Neural cell (in vitro differentiated cells): Measurements from ENCODE around the gene COL6A5.
"Not testable (repeated sequence)": the region's sequence is repeated elsewhere in the genome, so short reads cannot be mapped to it uniquely, and the experiment has no call there.

Experiments used
- EP300 ChIP-seq: fragments of 450-650 bp; conservative IDR thresholded peaks from 2 replicates; pipeline ENCODE4 v1.6.1; 2014; ENCODE audit warnings: antibody characterized with exemption, mild to moderate bottlenecking, moderate library complexity; ENCODE audit not compliant: poor library complexity, severe bottlenecking
- EZH2 ChIP-seq: fragments of 200-600, 300-800 bp; shearing (Covaris generic), sonication (generic); IDR thresholded peaks from 2 replicates; pipeline ENCODE4 v1.6.1; 2014; ENCODE audit warnings: antibody characterized with exemption, low read length, borderline replicate concordance, mild to moderate bottlenecking; ENCODE audit not compliant: insufficient read depth, poor library complexity, severe bottlenecking
- MXI1 ChIP-seq: fragments of 450-650 bp; conservative IDR thresholded peaks from 2 replicates; pipeline ENCODE4 v1.6.1; 2014; ENCODE audit warnings: antibody characterized with exemption, mild to moderate bottlenecking; ENCODE audit not compliant: poor library complexity, severe bottlenecking
- POLR2AphosphoS5 ChIP-seq: IDR thresholded peaks from 2 replicates; pipeline ENCODE4 v1.6.1; 2012
- RAD21 ChIP-seq: fragments of 450-650 bp; conservative IDR thresholded peaks from 2 replicates; pipeline ENCODE4 v1.6.1; 2014; ENCODE audit warnings: antibody characterized with exemption, mild to moderate bottlenecking, moderate library complexity
- SMC3 ChIP-seq: fragments of 450-650 bp; conservative IDR thresholded peaks from 2 replicates; pipeline ENCODE4 v1.6.1; 2014; ENCODE audit warnings: antibody characterized with exemption, mild to moderate bottlenecking, moderate library complexity; ENCODE audit not compliant: poor library complexity
- TAF1 ChIP-seq: IDR thresholded peaks from 2 replicates; pipeline ENCODE4 v1.6.1; 2012; ENCODE audit warnings: low read depth
- TF ChIP-seq, protein P1 (sequence below): fragments of 450-650 bp; IDR thresholded peaks from 2 replicates; pipeline ENCODE4 v1.5.1; 2014; ENCODE audit warnings: antibody characterized with exemption, mild to moderate bottlenecking, moderate library complexity; ENCODE audit not compliant: poor library complexity, severe bottlenecking

DNA sequence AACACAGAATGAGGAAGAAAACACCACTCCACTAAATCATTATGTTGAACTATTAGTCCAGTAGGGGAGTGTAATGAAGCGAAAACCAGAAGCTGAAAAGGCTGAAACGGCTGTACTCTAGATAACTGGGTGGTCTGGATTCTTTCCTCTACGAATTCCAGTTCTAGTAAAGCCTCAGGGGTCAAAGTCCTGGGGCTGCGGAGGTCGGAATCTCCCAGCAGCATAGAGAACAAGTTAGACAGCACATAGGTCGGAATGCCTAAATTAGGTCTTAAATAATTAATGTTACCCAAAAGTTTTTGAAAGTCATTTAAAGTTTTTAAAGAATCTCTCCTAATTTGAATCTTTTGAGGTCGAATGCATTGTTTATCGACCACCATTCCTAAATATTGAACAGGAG lies 102.7 kb downstream of the COL6A5 start:
- TF ChIP-seq, protein P1, sequence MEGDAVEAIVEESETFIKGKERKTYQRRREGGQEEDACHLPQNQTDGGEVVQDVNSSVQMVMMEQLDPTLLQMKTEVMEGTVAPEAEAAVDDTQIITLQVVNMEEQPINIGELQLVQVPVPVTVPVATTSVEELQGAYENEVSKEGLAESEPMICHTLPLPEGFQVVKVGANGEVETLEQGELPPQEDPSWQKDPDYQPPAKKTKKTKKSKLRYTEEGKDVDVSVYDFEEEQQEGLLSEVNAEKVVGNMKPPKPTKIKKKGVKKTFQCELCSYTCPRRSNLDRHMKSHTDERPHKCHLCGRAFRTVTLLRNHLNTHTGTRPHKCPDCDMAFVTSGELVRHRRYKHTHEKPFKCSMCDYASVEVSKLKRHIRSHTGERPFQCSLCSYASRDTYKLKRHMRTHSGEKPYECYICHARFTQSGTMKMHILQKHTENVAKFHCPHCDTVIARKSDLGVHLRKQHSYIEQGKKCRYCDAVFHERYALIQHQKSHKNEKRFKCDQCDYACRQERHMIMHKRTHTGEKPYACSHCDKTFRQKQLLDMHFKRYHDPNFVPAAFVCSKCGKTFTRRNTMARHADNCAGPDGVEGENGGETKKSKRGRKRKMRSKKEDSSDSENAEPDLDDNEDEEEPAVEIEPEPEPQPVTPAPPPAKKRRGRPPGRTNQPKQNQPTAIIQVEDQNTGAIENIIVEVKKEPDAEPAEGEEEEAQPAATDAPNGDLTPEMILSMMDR, result not testable (repeated sequence)
- not testable (repeated sequence) for TF ChIP-seq EP300, POLR2AphosphoS5, SMC3, EZH2, MXI1, RAD21, TAF1
